Neural progenitor cell (in vitro differentiated cells): ENCODE data around the gene SLC4A8. TPM values are rescaled to one million over a fixed set of nuclear protein-coding genes. Genes with fewer than 3 reads are reported as not detected.

Experiments used
- DNase-seq: peaks from one replicate; pipeline ENCODE4 v3.0.0-alpha.2; 2016; ENCODE audit warnings: low spot score
- H2AFZ ChIP-seq: fragments of 200-600 bp; sonication (generic); replicated peaks from 2 replicates; pipeline ENCODE4 v1.6.1; 2016; ENCODE audit warnings: antibody characterized with exemption
- H3F3A ChIP-seq: fragments of 200-600 bp; sonication (generic); 2 replicates; pipeline ENCODE4 v1.6.1; 2016; ENCODE audit warnings: antibody characterized with exemption, low read depth
- H3K27ac ChIP-seq: fragments of 200-600 bp; sonication (generic); 2 replicates; pipeline ENCODE4 v1.5.1; 2016; ENCODE audit warnings: mild to moderate bottlenecking
- H3K27me3 ChIP-seq: fragments of 200-600 bp; sonication (generic); 2 replicates; pipeline ENCODE4 v1.6.1; 2016; ENCODE audit warnings: mild to moderate bottlenecking, moderate library complexity
- H3K36me3 ChIP-seq: fragments of 200-600 bp; sonication (generic); 2 replicates; pipeline ENCODE4 v1.5.1; 2016
- H3K4me1 ChIP-seq: fragments of 200-600 bp; sonication (generic); 2 replicates; pipeline ENCODE4 v1.6.1; 2016; ENCODE audit warnings: mixed run types
- H3K4me2 ChIP-seq: fragments of 200-600 bp; sonication (generic); 2 replicates; pipeline ENCODE4 v1.6.1; 2016
- H3K4me3 ChIP-seq: fragments of 200-600 bp; sonication (generic); 2 replicates; pipeline ENCODE4 v1.5.1; 2016
- H3K79me2 ChIP-seq: fragments of 200-600 bp; sonication (generic); 2 replicates; pipeline ENCODE4 v1.6.1; 2016; ENCODE audit warnings: low read depth
- H3K9ac ChIP-seq: fragments of 200-600 bp; sonication (generic); 2 replicates; pipeline ENCODE4 v1.6.1; 2016
- H3K9me3 ChIP-seq: fragments of 200-600 bp; sonication (generic); 2 replicates; pipeline ENCODE4 v1.5.1; 2016; ENCODE audit warnings: low read depth
- H4K20me1 ChIP-seq: fragments of 200-600 bp; sonication (generic); 2 replicates; pipeline ENCODE4 v1.6.1; 2016; ENCODE audit warnings: low read depth
- H3K27ac Mint-ChIP-seq: 3 replicates; pipeline ENCODE4 v1.8.0; 2021; ENCODE audit warnings: mixed read lengths
- H3K27me3 Mint-ChIP-seq: 2 replicates; pipeline ENCODE4 v1.8.0; 2022; ENCODE audit warnings: low read depth, mild to moderate bottlenecking, inconsistent platforms, moderate library complexity, mixed read lengths; ENCODE audit not compliant: insufficient read depth
- H3K36me3 Mint-ChIP-seq: 3 replicates; pipeline ENCODE4 v1.8.0; 2021; ENCODE audit warnings: mixed read lengths
- H3K4me1 Mint-ChIP-seq: 3 replicates; pipeline ENCODE4 v1.8.0; 2021; ENCODE audit warnings: mixed read lengths
- H3K4me3 Mint-ChIP-seq: 3 replicates; pipeline ENCODE4 v1.8.0; 2021; ENCODE audit warnings: mild to moderate bottlenecking, moderate library complexity, mixed read lengths
- H3K9me3 Mint-ChIP-seq: 3 replicates; pipeline ENCODE4 v1.8.0; 2020; ENCODE audit warnings: mixed read lengths
- EZH2 ChIP-seq: fragments of 200-600 bp; sonication (generic); IDR thresholded peaks from 2 replicates; pipeline ENCODE4 v1.6.1; 2017; ENCODE audit warnings: antibody characterized with exemption, mild to moderate bottlenecking, moderate library complexity
- EZH2phosphoT487 ChIP-seq: fragments of 200-600 bp; sonication (generic); IDR thresholded peaks from 2 replicates; pipeline ENCODE4 v1.6.1; 2017; ENCODE audit warnings: antibody characterized with exemption
- total RNA-seq: library from RNA; depleted of rRNA; stranded (reverse); fragments of >200 nt; gene quantifications from 2 replicates; pipeline ENCODE4 v1.2.3, GENCODE V29; 2015; ENCODE audit warnings: low replicate concordance
- TF ChIP-seq, protein P1 (sequence below): fragments of 200-600 bp; sonication (generic); IDR thresholded peaks from 2 replicates; pipeline ENCODE4 v1.5.1; 2017; ENCODE audit warnings: antibody characterized with exemption, mild to moderate bottlenecking

Gene SLC4A8
- total RNA-seq, 1 donor from 2014 or later: 10.1 TPM

- Histone ChIP-seq H4K20me1 (peaks cover 5% of the 10 kb centered on the region), H3K4me3 (peak overlapping the region; percentile 64), H2AFZ (peak overlapping the region; percentile 77), H3K4me1 (no peaks in the 10 kb centered on the region), H3K36me3 (no peaks in the 10 kb centered on the region), H3K9ac (no peak overlapping the region), H3K27me3 (peaks cover 81% of the 10 kb centered on the region), H3K4me2 (peak overlapping the region; percentile 92), H3K79me2 (no peaks in the 10 kb centered on the region), H3F3A (peaks cover 16% of the 10 kb centered on the region), H3K9me3 (no peaks in the 10 kb centered on the region), H3K27ac (no peak overlapping the region)
- H3K4me1 Mint-ChIP-seq: peaks cover 41% of the 10 kb centered on the region
- peaks cover 54% of the 10 kb centered on the region for H3K27me3 Mint-ChIP-seq
- H3K4me3 Mint-ChIP-seq: peak overlapping the region; percentile 88
- peaks cover 2% of the 10 kb centered on the region for H3K36me3 Mint-ChIP-seq
- no peaks in the 10 kb centered on the region for H3K9me3 Mint-ChIP-seq
- DNase-seq: no peak
- H3K27ac Mint-ChIP-seq: no peak overlapping the region
- TF ChIP-seq EZH2phosphoT487 (no peak), EZH2 (no peak)
- TF ChIP-seq, protein P1, sequence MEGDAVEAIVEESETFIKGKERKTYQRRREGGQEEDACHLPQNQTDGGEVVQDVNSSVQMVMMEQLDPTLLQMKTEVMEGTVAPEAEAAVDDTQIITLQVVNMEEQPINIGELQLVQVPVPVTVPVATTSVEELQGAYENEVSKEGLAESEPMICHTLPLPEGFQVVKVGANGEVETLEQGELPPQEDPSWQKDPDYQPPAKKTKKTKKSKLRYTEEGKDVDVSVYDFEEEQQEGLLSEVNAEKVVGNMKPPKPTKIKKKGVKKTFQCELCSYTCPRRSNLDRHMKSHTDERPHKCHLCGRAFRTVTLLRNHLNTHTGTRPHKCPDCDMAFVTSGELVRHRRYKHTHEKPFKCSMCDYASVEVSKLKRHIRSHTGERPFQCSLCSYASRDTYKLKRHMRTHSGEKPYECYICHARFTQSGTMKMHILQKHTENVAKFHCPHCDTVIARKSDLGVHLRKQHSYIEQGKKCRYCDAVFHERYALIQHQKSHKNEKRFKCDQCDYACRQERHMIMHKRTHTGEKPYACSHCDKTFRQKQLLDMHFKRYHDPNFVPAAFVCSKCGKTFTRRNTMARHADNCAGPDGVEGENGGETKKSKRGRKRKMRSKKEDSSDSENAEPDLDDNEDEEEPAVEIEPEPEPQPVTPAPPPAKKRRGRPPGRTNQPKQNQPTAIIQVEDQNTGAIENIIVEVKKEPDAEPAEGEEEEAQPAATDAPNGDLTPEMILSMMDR: no peak
Measured at GRCh38 chr12:51390891-51391282, 33.7 kb upstream of the SLC4A8 start.

- peak within 1 kb of the TSS; percentile 92 for H3K4me2 ChIP-seq
- H4K20me1 ChIP-seq: peaks cover 5% of the 10 kb centered on the region
- H3K4me1 ChIP-seq: no peaks in the 10 kb centered on the region
- H3K27ac ChIP-seq: no peak within 1 kb of the TSS
- H2AFZ ChIP-seq: peak within 1 kb of the TSS; percentile 77
- H3K4me3 ChIP-seq: peak within 1 kb of the TSS; percentile 64
- Mint-ChIP-seq H3K4me1 (peaks cover 38% of the 10 kb centered on the region), H3K27ac (no peak within 1 kb of the TSS), H3K4me3 (peak within 1 kb of the TSS; percentile 88), H3K36me3 (peaks cover 2% of the 10 kb centered on the region), H3K9me3 (no peaks in the 10 kb centered on the region), H3K27me3 (peaks cover 54% of the 10 kb centered on the region)
- no peak within 1 kb of the TSS for H3K9ac ChIP-seq
- peak; percentile 67 for DNase-seq
- no peak for TF ChIP-seq EZH2phosphoT487
- no peak for TF ChIP-seq EZH2
- TF ChIP-seq, protein P1: no peak
- H3K27me3 ChIP-seq: peaks cover 81% of the 10 kb centered on the region
- H3K36me3 ChIP-seq: no peaks in the 10 kb centered on the region
- no peaks in the 10 kb centered on the region for H3K79me2 ChIP-seq
- H3K9me3 ChIP-seq: no peaks in the 10 kb centered on the region
- peaks cover 16% of the 10 kb centered on the region for H3F3A ChIP-seq
Measured at GRCh38 chr12:51391283-51392123, 33.1 kb upstream of the SLC4A8 start, which contains the start of gene GALNT6. TSS of gene GALNT6 (minus strand) at chr12:51391406. CDS start at chr12:51379781, 11,625 bp downstream.

DNA sequence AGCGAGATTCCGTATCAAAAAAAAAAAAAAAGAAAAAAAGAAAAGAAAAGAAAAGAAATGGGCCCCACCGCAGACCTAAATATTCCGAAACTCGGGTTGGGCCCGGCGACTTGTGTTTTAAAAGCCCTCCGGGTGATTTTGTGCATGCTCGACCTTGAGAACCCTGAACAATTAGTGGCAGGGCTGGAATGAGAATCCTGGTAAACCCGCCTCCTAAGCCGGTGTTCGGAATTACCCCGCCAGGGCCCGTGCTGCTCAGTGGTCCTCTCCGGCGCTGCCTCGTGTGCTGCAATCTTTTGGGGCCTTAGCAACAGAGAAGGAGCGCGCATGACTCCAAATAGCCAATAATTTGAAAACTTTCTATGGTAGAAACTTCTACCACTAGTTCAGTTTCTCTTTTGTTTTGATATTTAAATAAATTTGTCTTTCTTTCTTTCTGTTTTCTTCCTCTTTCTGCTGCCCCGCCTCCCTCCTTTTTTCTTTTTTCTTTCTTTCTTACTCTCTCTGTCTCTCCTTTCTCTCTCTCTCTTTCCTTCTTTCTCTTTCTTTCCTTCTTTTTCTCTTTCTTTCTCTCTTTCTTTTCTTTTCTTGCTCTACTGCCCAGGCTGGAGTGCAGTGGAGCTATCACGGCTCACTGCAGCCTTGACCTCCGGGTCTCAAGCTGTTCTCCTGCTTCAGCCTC is 31.9 kb upstream of the SLC4A8 start:
- Histone ChIP-seq H2AFZ (no peak overlapping the region), H3F3A (peaks cover 16% of the 10 kb centered on the region), H3K4me1 (no peaks in the 10 kb centered on the region), H3K27me3 (peaks cover 74% of the 10 kb centered on the region), H3K27ac (no peak overlapping the region), H3K36me3 (no peaks in the 10 kb centered on the region), H3K9ac (no peak overlapping the region), H3K9me3 (no peaks in the 10 kb centered on the region), H3K4me3 (peak overlapping the region; percentile 64), H3K79me2 (no peaks in the 10 kb centered on the region), H3K4me2 (peak overlapping the region; percentile 92), H4K20me1 (peaks cover 5% of the 10 kb centered on the region)
- peak; percentile 71 for DNase-seq
- Mint-ChIP-seq H3K27ac (no peak overlapping the region), H3K4me1 (peaks cover 33% of the 10 kb centered on the region), H3K9me3 (no peaks in the 10 kb centered on the region), H3K27me3 (peaks cover 51% of the 10 kb centered on the region), H3K36me3 (peaks cover 2% of the 10 kb centered on the region), H3K4me3 (peak overlapping the region; percentile 82)
- TF ChIP-seq EZH2 (peak; percentile 65), EZH2phosphoT487 (no peak)
